ENCODE results near the gene CSRP1. TPM values are rescaled to one million over a fixed set of nuclear protein-coding genes. Genes with fewer than 3 reads are reported as not detected.

The CSRP1 gene
- polyA plus RNA-seq, 2 of the 4 experiments (the other 2 are of a cell fraction) = 277 to 655 TPM

GRCh38 chr1:201481004-201481380 lies 25.9 kb downstream of the CSRP1 start:
- no peak for FAIRE-seq
- H3K4me2 ChIP-seq = peak overlapping the region; percentile 85
- WGBS (ENCODE audit: missing lambda C conversion rate) = 38% methylated on average over 15 of the region's 17 CpGs
- TF ChIP-seq, protein P1, sequence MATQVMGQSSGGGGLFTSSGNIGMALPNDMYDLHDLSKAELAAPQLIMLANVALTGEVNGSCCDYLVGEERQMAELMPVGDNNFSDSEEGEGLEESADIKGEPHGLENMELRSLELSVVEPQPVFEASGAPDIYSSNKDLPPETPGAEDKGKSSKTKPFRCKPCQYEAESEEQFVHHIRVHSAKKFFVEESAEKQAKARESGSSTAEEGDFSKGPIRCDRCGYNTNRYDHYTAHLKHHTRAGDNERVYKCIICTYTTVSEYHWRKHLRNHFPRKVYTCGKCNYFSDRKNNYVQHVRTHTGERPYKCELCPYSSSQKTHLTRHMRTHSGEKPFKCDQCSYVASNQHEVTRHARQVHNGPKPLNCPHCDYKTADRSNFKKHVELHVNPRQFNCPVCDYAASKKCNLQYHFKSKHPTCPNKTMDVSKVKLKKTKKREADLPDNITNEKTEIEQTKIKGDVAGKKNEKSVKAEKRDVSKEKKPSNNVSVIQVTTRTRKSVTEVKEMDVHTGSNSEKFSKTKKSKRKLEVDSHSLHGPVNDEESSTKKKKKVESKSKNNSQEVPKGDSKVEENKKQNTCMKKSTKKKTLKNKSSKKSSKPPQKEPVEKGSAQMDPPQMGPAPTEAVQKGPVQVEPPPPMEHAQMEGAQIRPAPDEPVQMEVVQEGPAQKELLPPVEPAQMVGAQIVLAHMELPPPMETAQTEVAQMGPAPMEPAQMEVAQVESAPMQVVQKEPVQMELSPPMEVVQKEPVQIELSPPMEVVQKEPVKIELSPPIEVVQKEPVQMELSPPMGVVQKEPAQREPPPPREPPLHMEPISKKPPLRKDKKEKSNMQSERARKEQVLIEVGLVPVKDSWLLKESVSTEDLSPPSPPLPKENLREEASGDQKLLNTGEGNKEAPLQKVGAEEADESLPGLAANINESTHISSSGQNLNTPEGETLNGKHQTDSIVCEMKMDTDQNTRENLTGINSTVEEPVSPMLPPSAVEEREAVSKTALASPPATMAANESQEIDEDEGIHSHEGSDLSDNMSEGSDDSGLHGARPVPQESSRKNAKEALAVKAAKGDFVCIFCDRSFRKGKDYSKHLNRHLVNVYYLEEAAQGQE (IDR thresholded peaks at IDR 0.05) = no peak
- TF ChIP-seq JUN (IDR thresholded peaks at IDR 0.05) (0 out of 5 replicates have a peak, but pooled peaks of 1 of the 2 experiments have one; percentile 18), TP53 (CRISPR knock-in tag; IDR thresholded peaks at IDR 0.05) (no peak), HOXA7 (CRISPR knock-in tag; IDR thresholded peaks at IDR 0.05) (0 out of 2 replicates have a peak, but pooled peaks have one; percentile 51)
- H3K9me3 ChIP-seq = no peaks in the 10 kb centered on the region
- H3K27ac ChIP-seq = peak overlapping the region; percentile 77 to 86
- DNase-seq (ENCODE audit: low read depth in 1 of 2, low spot score in 1 of 2) = no peak
- H3K4me1 ChIP-seq = peaks cover 50% of the 10 kb centered on the region
- ChIA-PET POLR2A (interaction anchor here (1.2 to 3.7 kb wide), 9 partner anchors 9 to 33 kb away, joined by 3 to 32 read pairs (median 19); partner anchors contain the start of genes CSRP1 and PHLDA3), CTCF (interaction anchor here (1.0 to 34.3 kb wide), 18 partner anchors 15 to 491 kb away, joined by 3 to 1452 read pairs (median 6); partner anchors contain the start of genes CSRP1 and PHLDA3)
- ATAC-seq = peak; percentile 5 to 9
- peak overlapping the region; percentile 39 for H3K4me3 ChIP-seq

GRCh38 chr1:201480231-201481003 lies 26.5 kb downstream of the CSRP1 start:
- ChIA-PET CTCF (interaction anchor here (1.3 to 34.3 kb wide), 11 partner anchors 14 to 303 kb away, joined by 3 to 1452 read pairs (median 11); partner anchors contain the start of genes CSRP1 and PHLDA3), POLR2A (interaction anchor here (0.6 to 3.7 kb wide), 8 partner anchors 12 to 602 kb away, joined by 3 to 32 read pairs (median 19); partner anchors contain the start of genes CSRP1 and PHLDA3)
- Histone ChIP-seq H3K4me2 (peak overlapping the region; percentile 85), H3K9me3 (no peaks in the 10 kb centered on the region), H3K27ac (peak overlapping the region; percentile 77 to 86), H3K4me1 (peaks cover 52% of the 10 kb centered on the region), H3K4me3 (peak overlapping the region; percentile 39)
- peak; percentile 57 to 77 for ATAC-seq
- peak; percentile 94 to 96 for DNase-seq (ENCODE audit: low read depth in 1 of 2, low spot score in 1 of 2)
- 0 out of 5 replicates have a peak, but pooled peaks of 1 of the 2 experiments have one; percentile 32 for TF ChIP-seq JUN (IDR thresholded peaks at IDR 0.05)
- no peak for TF ChIP-seq HOXA7 (CRISPR knock-in tag; IDR thresholded peaks at IDR 0.05)
- TF ChIP-seq, protein P2, sequence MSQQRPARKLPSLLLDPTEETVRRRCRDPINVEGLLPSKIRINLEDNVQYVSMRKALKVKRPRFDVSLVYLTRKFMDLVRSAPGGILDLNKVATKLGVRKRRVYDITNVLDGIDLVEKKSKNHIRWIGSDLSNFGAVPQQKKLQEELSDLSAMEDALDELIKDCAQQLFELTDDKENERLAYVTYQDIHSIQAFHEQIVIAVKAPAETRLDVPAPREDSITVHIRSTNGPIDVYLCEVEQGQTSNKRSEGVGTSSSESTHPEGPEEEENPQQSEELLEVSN (IDR thresholded peaks at IDR 0.05; ENCODE audit: borderline replicate concordance, low read depth) = 0 out of 2 replicates have a peak, but pooled peaks have one; percentile 20
- TF ChIP-seq, protein P3, sequence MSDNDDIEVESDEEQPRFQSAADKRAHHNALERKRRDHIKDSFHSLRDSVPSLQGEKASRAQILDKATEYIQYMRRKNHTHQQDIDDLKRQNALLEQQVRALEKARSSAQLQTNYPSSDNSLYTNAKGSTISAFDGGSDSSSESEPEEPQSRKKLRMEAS (IDR thresholded peaks at IDR 0.05) = 0 out of 2 replicates have a peak, but pooled peaks have one; percentile 22
- no peak for TF ChIP-seq PHF8 (IDR thresholded peaks at IDR 0.05; ENCODE audit: borderline replicate concordance, low read depth)
- peak; percentile 21; the same call in 1 of the 3 replicates for TF ChIP-seq SMC3 (IDR thresholded peaks at IDR 0.05)
- TF ChIP-seq RAD21 (conservative IDR thresholded peaks at IDR 0.05 in 1 of 2, IDR thresholded peaks at IDR 0.05 in 1 of 2) = peak; percentile 21 to 37; a peak in 2 of 5 replicates
- peak; percentile 30; the same call in 1 of the 2 replicates for TF ChIP-seq POLR2A (IDR thresholded peaks at IDR 0.05; ENCODE audit: low read length)
- TF ChIP-seq FOSB (CRISPR knock-in tag; IDR thresholded peaks at IDR 0.05) = peak; percentile 68; the same call in 1 of the 2 replicates
- 0 out of 3 replicates have a peak, but pooled peaks have one; percentile 43 for TF ChIP-seq BCL3 (IDR thresholded peaks at IDR 0.05)
- FAIRE-seq = no peak
- 4% methylated on average over 28 of the region's 37 CpGs for WGBS (ENCODE audit: missing lambda C conversion rate)
